ENCODE data around the gene ATP2B2.

The ATP2B2 gene

GRCh38 chr3:10319804-10320203, 185.6 kb downstream of the ATP2B2 start:
- Histone ChIP-seq H3K9me3 (ENCODE audit: insufficient read depth, low read length) (no peaks in the 10 kb centered on the region), H3K4me3 (ENCODE audit: insufficient read length, low read depth) (peak overlapping the region; percentile 98), H3K4me1 (ENCODE audit: insufficient read depth, insufficient read length) (no peaks in the 10 kb centered on the region), H3K27me3 (ENCODE audit: insufficient read depth, insufficient read length) (no peaks in the 10 kb centered on the region), H3K36me3 (ENCODE audit: insufficient read depth, insufficient read length, low read length) (peaks cover 47% of the 10 kb centered on the region), H3K9ac (ENCODE audit: insufficient read length, low read depth) (peak overlapping the region; percentile 99)
- no peak for DNase-seq (ENCODE audit: low read depth, low spot score)
- TF ChIP-seq SUZ12 (IDR thresholded peaks at IDR 0.05; ENCODE audit: extremely low read depth, insufficient read depth, insufficient read length) (no peak), ZNF274 (IDR thresholded peaks at IDR 0.05; ENCODE audit: low read depth, low read length) (no peak), YY1 (IDR thresholded peaks at IDR 0.05; ENCODE audit: insufficient read depth, insufficient read length) (no peak)

- Histone ChIP-seq H3K27me3 (ENCODE audit: insufficient read depth, insufficient read length) (no peaks in the 10 kb centered on the region), H3K36me3 (ENCODE audit: insufficient read depth, insufficient read length, low read length) (peaks cover 53% of the 10 kb centered on the region), H3K4me1 (ENCODE audit: insufficient read depth, insufficient read length) (no peaks in the 10 kb centered on the region), H3K9ac (ENCODE audit: insufficient read length, low read depth) (peak overlapping the region; percentile 46), H3K4me3 (ENCODE audit: insufficient read length, low read depth) (no peak overlapping the region), H3K9me3 (ENCODE audit: insufficient read depth, low read length) (no peaks in the 10 kb centered on the region)
- TF ChIP-seq SUZ12 (IDR thresholded peaks at IDR 0.05; ENCODE audit: extremely low read depth, insufficient read depth, insufficient read length) (no peak), ZNF274 (IDR thresholded peaks at IDR 0.05; ENCODE audit: low read depth, low read length) (no peak), YY1 (IDR thresholded peaks at IDR 0.05; ENCODE audit: insufficient read depth, insufficient read length) (no peak)
- DNase-seq (ENCODE audit: low read depth, low spot score): no peak
Measured at GRCh38 chr3:10319251-10319650, 186.1 kb downstream of the ATP2B2 start.

- Histone ChIP-seq H3K36me3 (ENCODE audit: insufficient read depth, insufficient read length, low read length) (peaks cover 65% of the 10 kb centered on the region), H3K27me3 (ENCODE audit: insufficient read depth, insufficient read length) (no peaks in the 10 kb centered on the region), H3K9ac (ENCODE audit: insufficient read length, low read depth) (no peak overlapping the region)
Measured at GRCh38 chr3:10317961-10318350, 187.4 kb downstream of the ATP2B2 start.

GRCh38 chr3:10317311-10317960, 187.9 kb downstream of the ATP2B2 start:
- DNase-seq (ENCODE audit: low read depth, low spot score): no peak
- Histone ChIP-seq H3K36me3 (ENCODE audit: insufficient read depth, insufficient read length, low read length) (peaks cover 70% of the 10 kb centered on the region), H3K9ac (ENCODE audit: insufficient read length, low read depth) (no peak overlapping the region), H3K4me3 (ENCODE audit: insufficient read length, low read depth) (no peak overlapping the region), H3K4me1 (ENCODE audit: insufficient read depth, insufficient read length) (no peaks in the 10 kb centered on the region), H3K27me3 (ENCODE audit: insufficient read depth, insufficient read length) (no peaks in the 10 kb centered on the region), H3K9me3 (ENCODE audit: insufficient read depth, low read length) (no peaks in the 10 kb centered on the region)
- TF ChIP-seq SUZ12 (IDR thresholded peaks at IDR 0.05; ENCODE audit: extremely low read depth, insufficient read depth, insufficient read length): no peak
- no peak for TF ChIP-seq YY1 (IDR thresholded peaks at IDR 0.05; ENCODE audit: insufficient read depth, insufficient read length)
- no peak for TF ChIP-seq ZNF274 (IDR thresholded peaks at IDR 0.05; ENCODE audit: low read depth, low read length)

More at GRCh38 chr3:10317961-10318350, 187.4 kb downstream of the ATP2B2 start:
- Histone ChIP-seq H3K4me1 (ENCODE audit: insufficient read depth, insufficient read length) (no peaks in the 10 kb centered on the region), H3K4me3 (ENCODE audit: insufficient read length, low read depth) (no peak overlapping the region), H3K9me3 (ENCODE audit: insufficient read depth, low read length) (no peaks in the 10 kb centered on the region)
- no peak for TF ChIP-seq SUZ12 (IDR thresholded peaks at IDR 0.05; ENCODE audit: extremely low read depth, insufficient read depth, insufficient read length)
- DNase-seq (ENCODE audit: low read depth, low spot score): no peak

GRCh38 chr3:10315771-10316344, 189.5 kb downstream of the ATP2B2 start:
- no peaks in the 10 kb centered on the region for H3K27me3 ChIP-seq (ENCODE audit: insufficient read depth, insufficient read length)
- no peak overlapping the region for H3K4me3 ChIP-seq (ENCODE audit: insufficient read length, low read depth)
- TF ChIP-seq SUZ12 (IDR thresholded peaks at IDR 0.05; ENCODE audit: extremely low read depth, insufficient read depth, insufficient read length) (no peak), ZNF274 (IDR thresholded peaks at IDR 0.05; ENCODE audit: low read depth, low read length) (no peak), YY1 (IDR thresholded peaks at IDR 0.05; ENCODE audit: insufficient read depth, insufficient read length) (no peak)
- H3K9me3 ChIP-seq (ENCODE audit: insufficient read depth, low read length): no peaks in the 10 kb centered on the region
- H3K36me3 ChIP-seq (ENCODE audit: insufficient read depth, insufficient read length, low read length): peaks cover 86% of the 10 kb centered on the region
- H3K4me1 ChIP-seq (ENCODE audit: insufficient read depth, insufficient read length): no peaks in the 10 kb centered on the region
- DNase-seq (ENCODE audit: low read depth, low spot score): no peak
- no peak overlapping the region for H3K9ac ChIP-seq (ENCODE audit: insufficient read length, low read depth)

- Histone ChIP-seq H3K4me1 (ENCODE audit: insufficient read depth, insufficient read length) (no peaks in the 10 kb centered on the region), H3K9me3 (ENCODE audit: insufficient read depth, low read length) (no peaks in the 10 kb centered on the region), H3K36me3 (ENCODE audit: insufficient read depth, insufficient read length, low read length) (peaks cover 92% of the 10 kb centered on the region)
Measured at GRCh38 chr3:10315101-10315500, 190.3 kb downstream of the ATP2B2 start.

GRCh38 chr3:10312861-10313260, 192.5 kb downstream of the ATP2B2 start:
- Histone ChIP-seq H3K4me3 (ENCODE audit: insufficient read length, low read depth) (no peak overlapping the region), H3K9ac (ENCODE audit: insufficient read length, low read depth) (no peak overlapping the region), H3K27me3 (ENCODE audit: insufficient read depth, insufficient read length) (no peaks in the 10 kb centered on the region), H3K4me1 (ENCODE audit: insufficient read depth, insufficient read length) (no peaks in the 10 kb centered on the region), H3K9me3 (ENCODE audit: insufficient read depth, low read length) (no peaks in the 10 kb centered on the region), H3K36me3 (ENCODE audit: insufficient read depth, insufficient read length, low read length) (peaks cover 97% of the 10 kb centered on the region)
- no peak for TF ChIP-seq ZNF274 (IDR thresholded peaks at IDR 0.05; ENCODE audit: low read depth, low read length)
- TF ChIP-seq YY1 (IDR thresholded peaks at IDR 0.05; ENCODE audit: insufficient read depth, insufficient read length): no peak
- DNase-seq (ENCODE audit: low read depth, low spot score): no peak

More at GRCh38 chr3:10315101-10315500, 190.3 kb downstream of the ATP2B2 start:
- no peak for DNase-seq (ENCODE audit: low read depth, low spot score)
- Histone ChIP-seq H3K9ac (ENCODE audit: insufficient read length, low read depth) (no peak overlapping the region), H3K27me3 (ENCODE audit: insufficient read depth, insufficient read length) (no peaks in the 10 kb centered on the region), H3K4me3 (ENCODE audit: insufficient read length, low read depth) (no peak overlapping the region)
- TF ChIP-seq SUZ12 (IDR thresholded peaks at IDR 0.05; ENCODE audit: extremely low read depth, insufficient read depth, insufficient read length) (no peak), ZNF274 (IDR thresholded peaks at IDR 0.05; ENCODE audit: low read depth, low read length) (no peak), YY1 (IDR thresholded peaks at IDR 0.05; ENCODE audit: insufficient read depth, insufficient read length) (no peak)
